Muscle layer of colon (tissue), 2 donors: ENCODE measurements around the gene SLBP.
"Not testable (repeated sequence)": the region's sequence is repeated elsewhere in the genome, so short reads cannot be mapped to it uniquely, and the experiment has no call there.

ENCODE experiments used
- H3K27ac ChIP-seq: one replicate; pipeline ENCODE4 v1.7.0; 2013; ENCODE audit warnings: low read depth, mild to moderate bottlenecking, low read length, moderate library complexity
- H3K27me3 ChIP-seq, 2 donors: one replicate each; pipeline ENCODE4 v1.7.0; 2013; ENCODE audit warnings: low read length in 2 of 2, mild to moderate bottlenecking in 2 of 2; ENCODE audit not compliant: insufficient read depth in 2 of 2, control insufficient read depth in 1 of 2
- H3K36me3 ChIP-seq: one replicate; pipeline ENCODE4 v1.7.0; 2013; ENCODE audit warnings: mild to moderate bottlenecking, low read length; ENCODE audit not compliant: insufficient read depth
- H3K4me1 ChIP-seq: one replicate; pipeline ENCODE4 v1.7.0; 2013; ENCODE audit warnings: mild to moderate bottlenecking, low read length; ENCODE audit not compliant: insufficient read depth
- H3K4me3 ChIP-seq, 2 donors: one replicate each; pipeline ENCODE4 v1.7.0; 2013; ENCODE audit warnings: low read length in 2 of 2, low read depth in 1 of 2, mild to moderate bottlenecking in 1 of 2, moderate library complexity in 1 of 2
- H3K9ac ChIP-seq: one replicate; pipeline ENCODE4 v1.7.0; 2013; ENCODE audit warnings: low read length
- H3K9me3 ChIP-seq: one replicate; pipeline ENCODE4 v1.7.0; 2013; ENCODE audit warnings: mild to moderate bottlenecking, low read length
- donor health status: abdominal sarcoma.
- donor health status: Adenocarcinoma of cecum.

The SLBP gene

DNA sequence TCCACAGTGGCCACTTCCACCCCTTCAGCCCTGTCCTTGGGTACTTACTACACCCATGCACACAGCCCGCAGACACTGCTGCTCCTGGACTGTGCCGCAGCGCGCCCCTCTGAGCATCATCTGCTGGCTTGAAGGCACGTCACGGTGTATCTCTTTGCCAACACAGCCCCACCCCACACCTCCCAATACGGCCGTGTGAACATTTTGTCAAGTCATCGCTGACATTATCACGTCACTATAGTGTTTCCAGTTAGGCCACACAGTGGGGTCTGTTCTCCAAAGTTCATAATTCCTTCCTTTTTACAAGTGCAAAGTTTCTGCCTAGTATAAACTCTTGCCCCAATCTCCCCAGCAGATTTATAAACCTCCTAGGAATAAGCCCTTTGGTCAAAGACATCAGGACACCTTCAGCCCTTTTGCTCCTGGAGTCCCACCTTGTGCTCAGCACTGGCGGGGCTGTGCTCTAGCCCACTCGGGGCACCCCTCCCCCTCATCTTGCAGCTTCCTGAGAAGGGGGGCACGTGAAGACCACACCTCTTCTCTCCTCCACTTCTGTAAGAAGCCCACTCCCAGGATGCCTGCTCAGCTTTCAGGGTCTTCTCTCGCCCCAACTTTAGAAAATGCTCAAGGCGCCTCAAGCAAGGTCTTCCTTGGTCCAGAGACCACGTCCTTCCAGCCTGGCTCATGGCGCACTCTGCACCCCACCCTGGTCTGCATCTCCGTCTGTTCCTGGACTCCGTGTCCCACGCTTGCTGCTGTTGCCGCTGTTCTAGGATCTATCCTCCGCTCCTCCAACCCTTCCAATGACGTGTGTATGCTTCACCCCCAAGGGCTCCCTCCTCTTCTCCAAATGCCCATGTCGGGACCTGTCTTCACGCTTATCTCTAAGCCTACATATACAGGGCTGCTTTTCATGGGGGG lies 35.3 kb downstream of the SLBP start:
- no peak overlapping the region for H3K9ac ChIP-seq
- no peaks in the 10 kb centered on the region for H3K4me1 ChIP-seq
- no peak overlapping the region for H3K4me3 ChIP-seq
- no peaks in the 10 kb centered on the region for H3K9me3 ChIP-seq
- no peak overlapping the region for H3K27ac ChIP-seq
- no peaks in the 10 kb centered on the region for H3K27me3 ChIP-seq
- H3K36me3 ChIP-seq: no peaks in the 10 kb centered on the region

DNA sequence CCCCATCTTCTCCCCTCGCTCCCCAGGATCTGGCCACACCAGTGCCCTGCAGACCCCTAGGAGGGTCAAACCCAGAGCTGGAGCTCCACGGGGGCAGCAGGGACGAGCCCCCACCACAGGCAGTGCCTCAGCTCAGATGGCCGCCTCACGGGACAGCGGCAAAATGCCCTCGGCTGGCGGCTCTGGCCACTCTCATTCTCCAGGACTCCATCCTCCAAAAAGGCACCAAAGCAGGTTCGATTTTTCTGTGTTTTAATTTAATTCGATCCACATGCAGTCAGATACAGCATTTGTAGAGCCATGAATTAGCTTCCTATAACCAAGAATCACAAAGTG lies 36.3 kb downstream of the SLBP start:
- no peak overlapping the region for H3K27ac ChIP-seq
- H3K27me3 ChIP-seq: no peaks in the 10 kb centered on the region
- H3K9me3 ChIP-seq: no peaks in the 10 kb centered on the region
- no peak overlapping the region for H3K9ac ChIP-seq
- no peak overlapping the region for H3K4me3 ChIP-seq
- H3K36me3 ChIP-seq: no peaks in the 10 kb centered on the region
- H3K4me1 ChIP-seq: no peaks in the 10 kb centered on the region

DNA sequence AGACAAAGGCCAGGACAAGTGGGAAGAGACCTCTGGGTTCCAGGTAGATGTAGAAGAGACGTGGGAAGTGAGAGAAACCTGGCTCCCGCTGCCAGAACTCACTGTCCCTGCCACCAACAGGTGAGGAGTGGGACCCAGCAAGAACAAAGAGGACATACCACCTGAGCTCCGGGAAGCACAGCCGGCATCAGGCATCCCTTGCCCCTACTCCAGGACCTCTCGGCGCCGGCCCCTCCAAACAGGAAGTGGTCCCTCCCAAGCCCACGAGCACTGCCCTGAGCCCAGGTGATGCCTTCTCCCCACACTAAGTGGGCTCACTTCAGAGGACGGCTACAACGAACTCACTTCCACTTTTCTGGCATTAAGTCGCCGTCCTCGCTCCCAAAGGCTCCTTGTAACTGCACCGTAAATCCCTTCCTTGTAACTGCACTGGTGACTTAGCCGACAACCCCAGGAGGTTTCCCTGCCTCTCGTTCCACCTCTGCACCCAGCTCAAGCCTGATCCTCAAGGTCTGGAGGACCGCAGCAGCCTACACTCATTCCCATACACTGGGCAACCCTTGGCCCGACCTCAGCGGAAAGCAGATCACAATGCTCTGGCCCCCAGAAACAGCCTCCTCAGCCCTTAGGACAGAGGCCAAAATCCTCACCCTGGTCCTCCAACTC lies 36.9 kb downstream of the SLBP start:
- H3K27me3 ChIP-seq: no peaks in the 10 kb centered on the region
- no peaks in the 10 kb centered on the region for H3K36me3 ChIP-seq
- no peak overlapping the region for H3K4me3 ChIP-seq
- no peaks in the 10 kb centered on the region for H3K9me3 ChIP-seq
- H3K4me1 ChIP-seq: no peaks in the 10 kb centered on the region
- H3K9ac ChIP-seq: no peak overlapping the region
- H3K27ac ChIP-seq: no peak overlapping the region

DNA sequence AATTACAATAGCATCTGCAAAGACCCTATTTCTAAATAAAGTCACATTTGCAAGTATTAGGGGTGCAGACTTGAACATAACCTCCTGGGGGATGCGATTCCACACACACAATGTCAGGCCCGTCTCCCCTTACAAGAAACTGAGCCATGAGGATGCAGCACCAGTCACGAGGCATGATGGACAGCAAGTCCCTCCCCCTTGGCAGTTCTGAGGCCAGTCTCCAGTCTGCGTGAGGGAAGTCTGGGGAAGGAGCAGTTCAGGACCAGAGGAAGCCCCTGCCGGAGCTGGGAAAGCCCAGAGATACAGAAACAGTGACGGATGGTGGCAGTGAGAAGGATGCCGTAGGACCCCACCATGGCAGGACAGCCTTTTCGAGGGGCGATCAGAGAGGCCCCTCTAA lies 37.4 kb downstream of the SLBP start:
- Histone ChIP-seq H3K9me3 (no peaks in the 10 kb centered on the region), H3K4me3 (no peak overlapping the region), H3K36me3 (no peaks in the 10 kb centered on the region), H3K9ac (no peak overlapping the region), H3K27ac (no peak overlapping the region), H3K27me3 (no peaks in the 10 kb centered on the region), H3K4me1 (no peaks in the 10 kb centered on the region)

DNA sequence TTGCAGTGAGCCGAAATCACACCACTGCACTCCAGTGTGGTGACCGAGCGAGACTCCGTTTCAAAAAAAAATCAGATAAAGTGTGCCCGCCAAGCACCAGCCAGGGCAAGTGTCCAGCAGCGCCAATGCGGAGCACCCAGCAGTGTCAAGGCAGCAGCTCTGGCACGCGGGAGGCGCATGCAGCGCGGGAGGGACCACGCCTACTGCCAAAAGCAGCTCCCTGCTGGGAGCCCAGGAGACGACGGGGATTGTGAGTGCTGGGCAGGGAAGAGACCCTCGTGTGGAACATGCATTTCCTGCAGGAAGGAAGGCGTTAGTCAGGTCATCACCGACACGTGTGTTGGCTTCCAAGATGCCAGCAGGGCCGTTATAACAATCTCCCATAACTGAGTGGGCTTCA lies 38.4 kb downstream of the SLBP start:
- Histone ChIP-seq H3K36me3 (no peaks in the 10 kb centered on the region), H3K4me3 (no peak overlapping the region), H3K9ac (no peak overlapping the region), H3K9me3 (no peaks in the 10 kb centered on the region), H3K27ac (no peak overlapping the region), H3K4me1 (no peaks in the 10 kb centered on the region), H3K27me3 (no peaks in the 10 kb centered on the region)

DNA sequence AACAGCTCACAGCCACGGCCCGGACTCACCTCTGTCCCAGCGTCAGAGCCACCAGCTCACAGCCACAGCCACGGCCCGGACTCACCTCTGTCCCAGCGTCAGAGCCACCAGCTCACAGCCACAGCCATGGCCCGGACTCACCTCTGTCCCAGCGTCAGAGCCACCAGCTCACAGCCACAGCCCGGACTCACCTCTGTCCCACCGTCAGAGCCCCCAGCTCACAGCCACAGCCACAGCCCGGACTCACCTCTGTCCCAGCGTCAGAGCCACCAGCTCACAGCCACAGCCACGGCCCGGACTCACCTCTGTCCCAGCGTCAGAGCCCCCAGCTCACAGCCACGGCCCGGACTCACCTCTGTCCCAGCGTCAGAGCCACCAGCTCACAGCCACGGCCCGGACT lies 41.1 kb downstream of the SLBP start:
- H3K27ac ChIP-seq, H3K36me3 ChIP-seq, H3K27me3 ChIP-seq, H3K4me3 ChIP-seq, H3K9me3 ChIP-seq, H3K4me1 ChIP-seq, H3K9ac ChIP-seq: not testable (repeated sequence)

DNA sequence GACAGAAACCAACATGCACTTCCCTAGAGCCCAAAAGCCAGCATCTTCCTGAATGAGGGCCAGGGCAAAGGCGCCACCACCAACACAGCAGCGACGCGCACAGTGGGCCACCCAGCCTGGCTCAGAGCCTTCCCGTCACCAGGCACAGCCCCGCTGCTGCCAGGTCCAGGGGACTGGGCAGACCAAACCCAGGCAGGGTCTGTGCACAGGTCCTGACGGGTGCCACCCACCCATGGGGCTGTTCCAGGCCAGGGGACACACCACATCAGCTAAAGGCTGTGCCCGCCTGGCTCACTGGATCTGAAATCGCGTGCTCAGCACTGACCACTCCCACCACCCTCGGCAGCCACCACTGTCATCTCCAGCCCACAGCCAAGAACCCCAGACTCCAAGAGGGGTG lies 41.8 kb downstream of the SLBP start:
- Histone ChIP-seq H3K9ac (no peak overlapping the region), H3K9me3 (no peaks in the 10 kb centered on the region), H3K27me3 (no peaks in the 10 kb centered on the region), H3K27ac (no peak overlapping the region), H3K4me3 (no peak overlapping the region), H3K4me1 (no peaks in the 10 kb centered on the region), H3K36me3 (no peaks in the 10 kb centered on the region)

DNA sequence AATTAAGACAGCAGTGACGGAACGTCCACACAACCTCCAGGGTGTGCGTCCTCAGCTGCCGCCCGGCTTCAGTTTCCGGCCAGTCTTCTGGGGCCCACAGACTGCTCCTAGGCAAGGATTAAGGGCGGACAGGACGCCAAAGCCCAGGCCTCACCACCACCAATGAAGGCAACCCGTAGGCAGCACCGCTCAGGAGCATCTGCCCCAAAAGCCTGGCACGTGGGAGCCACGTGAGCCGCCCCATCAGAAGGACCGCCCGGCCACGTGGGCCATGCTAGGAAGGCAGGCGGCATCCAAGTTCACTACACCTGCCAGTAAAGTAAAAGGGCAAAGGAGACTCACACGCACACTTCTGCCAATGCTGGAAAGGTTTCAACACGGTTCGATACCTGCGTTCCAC lies 42.3 kb downstream of the SLBP start:
- H3K27ac ChIP-seq: no peak overlapping the region
- no peaks in the 10 kb centered on the region for H3K9me3 ChIP-seq
- H3K4me1 ChIP-seq: no peaks in the 10 kb centered on the region
- H3K27me3 ChIP-seq: no peaks in the 10 kb centered on the region
- H3K36me3 ChIP-seq: no peaks in the 10 kb centered on the region
- no peak overlapping the region for H3K4me3 ChIP-seq
- no peak overlapping the region for H3K9ac ChIP-seq

DNA sequence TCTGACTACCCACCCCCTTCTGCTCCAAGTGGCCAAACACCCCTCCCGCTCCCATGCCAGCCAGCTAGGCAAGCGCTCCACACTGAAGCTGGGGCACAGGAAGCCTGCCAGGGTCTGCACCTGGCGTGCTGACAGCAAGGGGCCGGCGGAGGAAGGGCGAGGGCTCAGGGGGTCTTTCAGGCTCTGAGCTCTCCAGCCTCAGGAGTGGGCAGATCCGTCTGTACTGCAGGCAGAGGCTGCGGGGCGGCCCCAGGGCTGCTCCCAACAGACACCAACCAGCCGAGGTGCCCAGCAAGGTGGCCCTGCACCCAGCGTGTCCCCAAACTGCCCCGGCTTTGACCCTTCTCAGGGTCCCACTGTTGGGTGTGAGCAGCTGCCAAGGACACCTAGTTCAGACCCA lies 42.8 kb downstream of the SLBP start:
- Histone ChIP-seq H3K4me3 (no peak overlapping the region), H3K9ac (no peak overlapping the region)

DNA sequence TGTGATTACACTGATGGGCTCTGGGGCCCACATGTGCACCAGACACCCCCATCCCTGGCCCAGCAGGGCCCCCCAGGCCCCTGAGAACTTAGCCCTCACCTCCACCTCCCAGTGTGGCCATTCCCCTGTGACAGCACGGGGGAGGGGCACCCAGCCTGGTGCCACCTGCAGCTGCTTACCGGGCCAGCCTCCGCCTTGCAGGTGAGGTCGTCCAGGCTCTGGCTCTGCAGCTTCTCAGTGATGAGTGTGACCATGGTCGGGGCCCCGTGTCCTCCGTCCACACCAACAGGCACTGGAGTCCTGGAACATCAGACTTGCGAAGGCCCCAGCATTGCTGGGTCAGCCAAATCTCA lies 43.7 kb downstream of the SLBP start:
- no peak overlapping the region for H3K9ac ChIP-seq
- H3K9me3 ChIP-seq: no peaks in the 10 kb centered on the region
- H3K4me1 ChIP-seq: no peaks in the 10 kb centered on the region
- no peak overlapping the region for H3K4me3 ChIP-seq
- H3K27me3 ChIP-seq: no peaks in the 10 kb centered on the region
- H3K36me3 ChIP-seq: no peaks in the 10 kb centered on the region
- H3K27ac ChIP-seq: no peak overlapping the region

More for the DNA sequence above, 42.8 kb downstream of the SLBP start:
- H3K9me3 ChIP-seq: no peaks in the 10 kb centered on the region
- no peaks in the 10 kb centered on the region for H3K27me3 ChIP-seq
- no peaks in the 10 kb centered on the region for H3K36me3 ChIP-seq
- H3K4me1 ChIP-seq: no peaks in the 10 kb centered on the region
- no peak overlapping the region for H3K27ac ChIP-seq

DNA sequence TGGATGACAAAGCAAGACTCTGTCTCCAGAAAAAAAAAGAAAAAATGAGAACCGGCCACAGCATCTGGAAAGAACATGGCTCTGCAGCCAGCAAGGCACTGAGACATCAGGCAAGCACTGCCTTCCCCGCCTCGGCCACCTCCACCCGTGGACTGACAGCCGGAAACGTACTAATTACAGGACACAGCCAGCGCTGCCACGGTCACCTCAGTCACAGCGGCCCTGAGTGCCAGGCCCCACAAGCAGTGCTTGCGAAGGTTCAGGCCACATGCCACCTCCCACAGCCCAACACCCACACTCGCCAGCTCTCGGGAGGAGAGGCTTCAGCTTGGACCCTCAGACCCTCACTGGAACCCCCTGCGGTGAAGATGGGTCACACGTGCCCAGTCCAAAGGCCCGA lies 44.8 kb downstream of the SLBP start:
- Histone ChIP-seq H3K4me3 (no peak overlapping the region), H3K36me3 (no peaks in the 10 kb centered on the region), H3K9ac (no peak overlapping the region), H3K27me3 (no peaks in the 10 kb centered on the region), H3K27ac (no peak overlapping the region), H3K9me3 (no peaks in the 10 kb centered on the region), H3K4me1 (no peaks in the 10 kb centered on the region)

DNA sequence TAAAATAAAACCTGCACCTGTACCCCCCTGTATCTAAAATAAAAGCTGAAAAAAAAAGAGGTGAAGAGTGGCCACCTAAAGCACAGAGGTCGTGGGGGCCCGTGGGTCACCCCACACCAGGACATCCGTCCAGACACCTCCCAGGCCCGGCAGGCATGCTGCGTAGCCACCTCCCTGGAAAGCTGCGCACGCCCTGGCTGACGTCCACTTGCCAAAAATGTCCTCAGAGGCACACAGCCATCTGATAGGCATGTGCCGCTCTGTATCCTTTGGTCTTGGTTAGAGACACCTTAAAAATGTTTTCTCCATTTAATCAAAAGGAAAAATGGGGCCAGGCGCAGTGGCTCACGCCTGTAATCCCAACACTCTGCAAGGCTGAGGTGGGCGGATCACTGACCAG lies 45.7 kb downstream of the SLBP start:
- H3K27ac ChIP-seq: no peak overlapping the region
- no peak overlapping the region for H3K9ac ChIP-seq
- no peak overlapping the region for H3K4me3 ChIP-seq
- H3K4me1 ChIP-seq: no peaks in the 10 kb centered on the region
- no peaks in the 10 kb centered on the region for H3K27me3 ChIP-seq
- no peaks in the 10 kb centered on the region for H3K9me3 ChIP-seq
- no peaks in the 10 kb centered on the region for H3K36me3 ChIP-seq
